Caco-2 (cell line): ENCODE data around the gene SEPTIN6. TPM values are rescaled to one million over a fixed set of nuclear protein-coding genes. Genes with fewer than 3 reads are reported as not detected.

Experiments
- BruUV-seq: library from RNA; stranded (reverse); fragments of 400-500 nt; replicated peaks from 2 replicates; lab custom pipeline; 2021; lab: Mats Ljungman, UMichigan
- CTCF ChIA-PET: fragments of 300-600 bp; sonication (Branson Sonifier 250); formaldehyde crosslinking; loops from one replicate; lab custom pipeline; 2022; ENCODE audit warnings: antibody characterized with exemption; lab: Charles Lee
- POLR2A ChIA-PET: fragments of 300-600 bp; sonication (Branson Sonifier 250); formaldehyde crosslinking; loops from one replicate; lab custom pipeline; 2022; ENCODE audit warnings: antibody characterized with exemption; lab: Charles Lee
- DNase-seq, 2 experiments: peaks; one replicate each; pipeline versions ENCODE4 v3.0.0 to v3.0.0-alpha.2; 2020 to 2022
- H3K27me3 ChIP-seq: replicated peaks from 2 replicates; pipeline ENCODE4 v1.6.0; 2011; ENCODE audit warnings: low read length; ENCODE audit not compliant: control insufficient read depth, insufficient read depth
- H3K36me3 ChIP-seq: 2 replicates; pipeline ENCODE4 v1.5.1; 2011; ENCODE audit warnings: low read length; ENCODE audit not compliant: control insufficient read depth, insufficient read depth
- H3K4me1 ChIP-seq: fragments of 250-450 bp; sonication (Bioruptor Pico); 2 replicates; pipeline ENCODE4 v1.5.1; 2020; ENCODE audit warnings: mild to moderate bottlenecking
- H3K4me3 ChIP-seq: 2 replicates; pipeline ENCODE4 v1.5.1; 2011; ENCODE audit warnings: low read depth, mild to moderate bottlenecking, control low read depth, low read length
- H3K9me3 ChIP-seq: fragments of 250-450 bp; sonication (Bioruptor Pico); 2 replicates; pipeline ENCODE4 v1.5.1; 2020; ENCODE audit warnings: mild to moderate bottlenecking, moderate library complexity
- H3K27ac Mint-ChIP-seq: one replicate; pipeline ENCODE4 v1.8.0; 2022; ENCODE audit warnings: mixed read lengths; ENCODE audit not compliant: unreplicated experiment
- H3K27me3 Mint-ChIP-seq: one replicate; pipeline ENCODE4 v1.8.0; 2022; ENCODE audit warnings: mixed read lengths; ENCODE audit not compliant: insufficient read depth, unreplicated experiment
- H3K36me3 Mint-ChIP-seq: one replicate; pipeline ENCODE4 v1.8.0; 2022; ENCODE audit warnings: mild to moderate bottlenecking, mixed read lengths; ENCODE audit not compliant: insufficient read depth, unreplicated experiment
- H3K4me1 Mint-ChIP-seq: one replicate; pipeline ENCODE4 v1.8.0; 2022; ENCODE audit warnings: low read depth, mixed read lengths; ENCODE audit not compliant: unreplicated experiment
- H3K4me3 Mint-ChIP-seq: one replicate; pipeline ENCODE4 v1.8.0; 2022; ENCODE audit warnings: mild to moderate bottlenecking, moderate library complexity, mixed read lengths; ENCODE audit not compliant: unreplicated experiment
- H3K9me3 Mint-ChIP-seq: one replicate; pipeline ENCODE4 v1.8.0; 2022; ENCODE audit warnings: mixed read lengths; ENCODE audit not compliant: unreplicated experiment
- CTCF ChIP-seq, 2 experiments: fragments of 200-600 bp in 1 of 2; IDR thresholded peaks; 1 replicate in 1 of 2; 2 replicates in 1 of 2; pipeline versions ENCODE4 v1.5.1 to v1.8.0; 2011 to 2022; ENCODE audit warnings: antibody characterized with exemption in 1 of 2, control low read depth in 1 of 2, inconsistent platforms in 1 of 2, low read depth in 1 of 2, low read length in 1 of 2, mild to moderate bottlenecking in 1 of 2, moderate library complexity in 1 of 2; ENCODE audit not compliant: insufficient read depth in 1 of 2, severe bottlenecking in 1 of 2, unreplicated experiment in 1 of 2
- intact Hi-C: fragments of 100-400 bp; cut with micrococcal nuclease; formaldehyde crosslinking; loops from one replicate; pipeline ENCODE4 v1.10.0; 2022; ENCODE audit not compliant: unreplicated experiment
- total RNA-seq: library from RNA; stranded (reverse); gene quantifications from 2 replicates; pipeline ENCODE4 v1.2.3, GENCODE V29; 2022

The SEPTIN6 gene
- total RNA-seq, 1 experiment from 2014 or later: 11.1 TPM

DNA sequence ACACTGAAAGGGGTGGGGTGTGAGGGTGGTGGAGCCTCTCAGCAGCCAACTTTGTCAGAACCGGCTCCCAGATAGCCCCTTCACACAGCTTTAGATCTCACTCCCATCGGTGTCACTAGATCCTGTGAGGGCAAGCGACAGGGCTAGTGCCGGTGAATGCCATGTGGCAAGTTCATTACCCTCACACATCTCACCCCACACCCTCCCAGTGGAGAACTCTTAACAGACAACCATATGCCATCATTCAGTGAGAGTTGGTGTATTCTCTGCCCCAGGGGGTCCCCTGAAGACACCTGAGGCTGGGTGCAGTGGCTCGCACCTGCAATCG, 15.3 kb downstream of the SEPTIN6 start:
- Histone ChIP-seq H3K9me3 (no peaks in the 10 kb centered on the region), H3K27me3 (no peaks in the 10 kb centered on the region), H3K4me1 (no peaks in the 10 kb centered on the region), H3K36me3 (no peaks in the 10 kb centered on the region), H3K4me3 (no peak overlapping the region)
- Mint-ChIP-seq H3K27me3 (no peaks in the 10 kb centered on the region), H3K9me3 (no peaks in the 10 kb centered on the region), H3K36me3 (no peaks in the 10 kb centered on the region), H3K4me3 (no peak overlapping the region), H3K27ac (no peak overlapping the region), H3K4me1 (no peaks in the 10 kb centered on the region)
- TF ChIP-seq CTCF (IDR thresholded peaks at IDR 0.05; ENCODE audit: insufficient read depth in 1 of 2, low read depth in 1 of 2, low read length in 1 of 2, severe bottlenecking in 1 of 2, unreplicated experiment in 1 of 2): no peak
- intact Hi-C loops: no loop called here
- no TSS peak for BruUV-seq
- ChIA-PET POLR2A (no interaction called here), CTCF (no interaction called here)
- no peak for DNase-seq

DNA sequence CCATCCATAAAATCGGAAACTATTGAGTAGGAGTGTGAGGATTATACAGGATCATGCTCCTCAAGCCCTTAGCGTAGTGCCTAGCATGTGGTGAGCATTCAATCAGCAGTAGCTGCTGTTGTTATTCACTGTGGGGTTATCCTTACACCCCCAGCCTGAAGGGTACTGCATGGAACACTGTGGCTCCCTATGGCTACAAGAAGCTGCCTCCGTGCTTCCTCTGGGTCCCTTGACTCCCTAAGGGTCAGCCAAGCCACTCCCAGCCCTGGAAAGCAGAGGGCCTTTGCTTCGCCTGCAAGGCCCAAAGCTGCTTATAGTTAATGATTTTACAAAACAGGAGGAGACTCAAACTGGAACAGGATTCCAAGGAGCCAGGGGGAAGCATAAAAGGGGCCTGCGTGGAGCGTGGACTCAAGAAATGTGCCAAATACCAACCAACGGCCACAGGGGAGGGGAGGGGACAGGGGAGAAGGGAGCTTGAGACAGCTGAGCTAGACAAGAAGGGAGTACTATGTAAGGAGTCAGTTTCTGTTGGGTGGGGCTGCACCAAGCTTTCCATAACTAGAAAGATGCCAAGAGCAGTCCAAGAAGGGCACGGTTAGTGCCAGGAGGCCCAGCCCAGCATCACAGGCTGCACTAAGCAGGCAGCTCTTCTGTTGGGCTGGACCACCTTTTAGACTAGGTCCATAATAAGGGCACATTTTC, 15.9 kb downstream of the SEPTIN6 start:
- no peaks in the 10 kb centered on the region for H3K4me1 Mint-ChIP-seq
- no peaks in the 10 kb centered on the region for H3K27me3 ChIP-seq
- ChIA-PET POLR2A (no interaction called here), CTCF (no interaction called here)
- no peaks in the 10 kb centered on the region for H3K36me3 Mint-ChIP-seq
- no peak overlapping the region for H3K4me3 ChIP-seq
- no peak for DNase-seq
- H3K27ac Mint-ChIP-seq: no peak overlapping the region
- H3K9me3 ChIP-seq: no peaks in the 10 kb centered on the region
- no peaks in the 10 kb centered on the region for H3K27me3 Mint-ChIP-seq
- H3K4me1 ChIP-seq: no peaks in the 10 kb centered on the region
- no TSS peak for BruUV-seq
- TF ChIP-seq CTCF (IDR thresholded peaks at IDR 0.05; ENCODE audit: insufficient read depth in 1 of 2, low read depth in 1 of 2, low read length in 1 of 2, severe bottlenecking in 1 of 2, unreplicated experiment in 1 of 2): no peak
- no peak overlapping the region for H3K4me3 Mint-ChIP-seq
- H3K36me3 ChIP-seq: no peaks in the 10 kb centered on the region
- intact Hi-C loops: no loop called here
- no peaks in the 10 kb centered on the region for H3K9me3 Mint-ChIP-seq

GRCh38 chrX:119673336-119673735, 19.6 kb downstream of the SEPTIN6 start:
- H3K9me3 Mint-ChIP-seq: no peaks in the 10 kb centered on the region
- POLR2A ChIA-PET: no interaction called here
- CTCF ChIA-PET: no interaction called here

More at GRCh38 chrX:119673336-119673735, 19.6 kb downstream of the SEPTIN6 start:
- intact Hi-C loops: no loop called here
- Histone ChIP-seq H3K4me3 (no peak overlapping the region), H3K36me3 (no peaks in the 10 kb centered on the region), H3K27me3 (no peaks in the 10 kb centered on the region), H3K4me1 (no peaks in the 10 kb centered on the region), H3K9me3 (no peaks in the 10 kb centered on the region)
- peaks cover 7% of the 10 kb centered on the region for H3K4me1 Mint-ChIP-seq
- DNase-seq: no peak
- no peak overlapping the region for H3K4me3 Mint-ChIP-seq
- TF ChIP-seq CTCF (IDR thresholded peaks at IDR 0.05; ENCODE audit: insufficient read depth in 1 of 2, low read depth in 1 of 2, low read length in 1 of 2, severe bottlenecking in 1 of 2, unreplicated experiment in 1 of 2): no peak
- BruUV-seq: no TSS peak
- no peaks in the 10 kb centered on the region for H3K36me3 Mint-ChIP-seq
- H3K27ac Mint-ChIP-seq: no peak overlapping the region
- no peaks in the 10 kb centered on the region for H3K27me3 Mint-ChIP-seq
